Measurements from ENCODE around the gene CDK3.

GRCh38 chr17:76032073-76032779 is 31.6 kb downstream of the CDK3 start:
- TF ChIP-seq EZH2 (IDR thresholded peaks at IDR 0.05; ENCODE audit: borderline replicate concordance, low read length) (no peak), CTCF (IDR thresholded peaks at IDR 0.05; ENCODE audit: low read length) (peak; percentile 7; the same call in 1 of the 2 replicates)
